Left cardiac atrium (tissue), 4 donors: ENCODE results near the gene RAB11FIP3. TPM values are rescaled to one million over a fixed set of nuclear protein-coding genes. Genes with fewer than 3 reads are reported as not detected.
A peak's percentile ranks its signal among the peaks of the same experiment; 100 is the strongest.
"Not testable (repeated sequence)": the region's sequence is repeated elsewhere in the genome, so short reads cannot be mapped to it uniquely, and the experiment has no call there.

Experiments
- ATAC-seq, 2 donors: fragments of 200-7000 bp; cut with Tn5 transposase; one replicate each; pipeline ENCODE4 v1.9.1; 2020; ENCODE audit warnings: mild to moderate bottlenecking in 2 of 2, moderate library complexity in 2 of 2
- DNase-seq: peaks from one replicate; pipeline ENCODE4 v3.0.0-alpha.2; 2020
- intact Hi-C, 2 donors: fragments of 100-400 bp; cut with DNase I; formaldehyde crosslinking; loops; one replicate each; pipeline versions ENCODE4 v1.14.1 to v1.15.1; 2022 to 2023
- total RNA-seq, 2 donors: library from RNA; stranded (reverse); fragmentation: NEBNext Ultra II Directional; extraction: Animal tissue kit (Norgen Biotek cat#: 25700); gene quantifications; one replicate each; pipeline ENCODE4 v1.2.1, GENCODE V29; 2021
- donor health status: DM: no; HTN: yes; CAD: no.
- donor health status: DM: no; HTN: yes; CAD: no; lungs with severe emphysema.
- donor health status: DM: yes; HTN: yes; CAD: no.
- donor health status: Dilated cardiomyopathy.

RAB11FIP3 gene
- total RNA-seq, 2 donors from 2014 or later, result 24.2 to 38.1 TPM

GRCh38 chr16:387761-388666 is 37.4 kb upstream of the RAB11FIP3 start:
- peak; percentile 15 to 55 for ATAC-seq
- DNase-seq, intact Hi-C loops: not testable (repeated sequence)

- intact Hi-C loops, result no loop called here
- DNase-seq (no peak), ATAC-seq (no peak)
Measured at GRCh38 chr16:389352-389751, 36.1 kb upstream of the RAB11FIP3 start.

- peak; percentile 46 to 56 for ATAC-seq
- peak; percentile 56 for DNase-seq
- intact Hi-C loops, result no loop called here
Measured at GRCh38 chr16:391885-392335, 33.5 kb upstream of the RAB11FIP3 start.

GRCh38 chr16:392450-393030 is 32.9 kb upstream of the RAB11FIP3 start:
- no peak for DNase-seq
- intact Hi-C loops, result no loop called here

GRCh38 chr16:396199-396598 is 29.2 kb upstream of the RAB11FIP3 start:
- DNase-seq (no peak), ATAC-seq (no peak)
- intact Hi-C loops, result no loop called here

More at GRCh38 chr16:392450-393030, 32.9 kb upstream of the RAB11FIP3 start:
- no peak for ATAC-seq

GRCh38 chr16:396605-397004 is 28.8 kb upstream of the RAB11FIP3 start:
- ATAC-seq, result peak; percentile 25 to 27
- peak; percentile 65 for DNase-seq
- intact Hi-C loops, result no loop called here

- intact Hi-C loops, result no loop called here
- peak in 1 of 2 donors; percentile 13 for ATAC-seq
- DNase-seq, result peak; percentile 52
Measured at GRCh38 chr16:397135-397661, 28.3 kb upstream of the RAB11FIP3 start, which contains the start of gene NME4. Gene NME4, plus strand, starts transcription at chr16:397199. Its CDS starts 24 bp downstream, at chr16:397223.

- ATAC-seq, result peak in 1 of 2 donors; percentile 42
- intact Hi-C loops, result no loop called here
Measured at GRCh38 chr16:397736-398332, 27.6 kb upstream of the RAB11FIP3 start.

GRCh38 chr16:398561-399339 is 26.7 kb upstream of the RAB11FIP3 start:
- intact Hi-C loops, result no loop called here
- DNase-seq, result no peak

More at GRCh38 chr16:397736-398332, 27.6 kb upstream of the RAB11FIP3 start:
- DNase-seq, result peak; percentile 77

GRCh38 chr16:399340-400019 is 26.0 kb upstream of the RAB11FIP3 start:
- DNase-seq, result no peak
- ATAC-seq, result no peak
- intact Hi-C loops, result no loop called here

More at GRCh38 chr16:398561-399339, 26.7 kb upstream of the RAB11FIP3 start:
- no peak for ATAC-seq

- ATAC-seq, result no peak
- DNase-seq, result no peak
- intact Hi-C loops, result no loop called here
Measured at GRCh38 chr16:400061-400591, 25.3 kb upstream of the RAB11FIP3 start.

GRCh38 chr16:401468-402348 is 23.7 kb upstream of the RAB11FIP3 start, which contains the start of gene DECR2:
Gene DECR2, plus strand, starts transcription at chr16:401885. Its CDS starts 79 bp downstream, at chr16:401964.
- DNase-seq, result peak; percentile 97
- intact Hi-C loops, result no loop called here
- peak; percentile 92 to 93 for ATAC-seq

- intact Hi-C loops, result no loop called here
- ATAC-seq (no peak), DNase-seq (no peak)
Measured at GRCh38 chr16:404971-405486, 20.4 kb upstream of the RAB11FIP3 start.

- ATAC-seq, result no peak
- no peak for DNase-seq
- intact Hi-C loops, result no loop called here
Measured at GRCh38 chr16:405548-406506, 19.6 kb upstream of the RAB11FIP3 start.

- intact Hi-C loops, result no loop called here
- DNase-seq, result no peak
- ATAC-seq, result no peak
Measured at GRCh38 chr16:407253-407652, 18.2 kb upstream of the RAB11FIP3 start.
